Measurements from ENCODE around the gene ACSS1. TPM values are rescaled to one million over a fixed set of nuclear protein-coding genes. Genes with fewer than 3 reads are reported as not detected.

The ACSS1 gene
- total and polyA plus RNA-seq, 2 experiments from 2014 or later: 1.3 to 4.1 TPM

DNA sequence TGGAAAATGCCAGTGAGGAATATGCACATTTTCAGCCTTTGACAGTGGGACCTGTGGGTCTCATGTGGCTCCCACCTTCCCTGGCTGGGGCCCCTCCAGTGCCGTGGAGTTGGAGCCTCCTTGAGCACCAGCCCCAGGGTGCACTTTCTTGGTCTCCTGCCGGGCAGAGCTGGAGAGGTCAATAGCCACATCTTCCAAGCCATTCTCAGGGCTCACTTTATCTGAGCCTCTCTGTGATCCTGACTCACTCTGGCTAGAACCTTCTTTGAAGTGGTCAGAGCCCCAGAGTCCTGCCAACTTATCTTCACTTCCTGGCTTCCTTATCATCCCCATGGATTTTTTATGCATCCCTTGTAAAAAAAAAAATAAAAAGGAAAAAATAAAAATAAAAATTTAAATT is 18.3 kb upstream of the ACSS1 start:
- H3K36me3 Mint-ChIP-seq (ENCODE audit: low read depth): no peaks in the 10 kb centered on the region
- peaks cover 20% of the 10 kb centered on the region for H3K4me1 Mint-ChIP-seq
- peaks cover 4% of the 10 kb centered on the region; the same call in 1 of the 2 replicates for H3F3A ChIP-seq (replicated peaks; ENCODE audit: low read depth)
- H3K4me1 ChIP-seq (ENCODE audit: insufficient read depth): peaks cover 9% of the 10 kb centered on the region; the same call in 1 of the 2 replicates
- H3K27me3 Mint-ChIP-seq (ENCODE audit: insufficient read depth, low read depth, poor library complexity): peaks cover 48% of the 10 kb centered on the region
- H3K4me3 ChIP-seq: no peak overlapping the region
- ATAC-seq (no peak), DNase-seq (ENCODE audit: low spot score) (no peak)
- no peak overlapping the region for H3K4me3 Mint-ChIP-seq
- H3K4me2 ChIP-seq: no peak overlapping the region
- H3K27ac Mint-ChIP-seq: no peak overlapping the region
- H3K27ac ChIP-seq (ENCODE audit: low read depth): no peak overlapping the region
- H3K9me3 Mint-ChIP-seq: no peaks in the 10 kb centered on the region; the same call in 2 of the 3 replicates
- no peaks in the 10 kb centered on the region; the same call in 1 of the 2 replicates for H3K9me2 ChIP-seq (ENCODE audit: insufficient read depth)
- H3K27me3 ChIP-seq (ENCODE audit: insufficient read depth): peaks cover 57% of the 10 kb centered on the region
- no peak overlapping the region for H2AFZ ChIP-seq
- TF ChIP-seq ZNF462 (CRISPR knock-in tag; IDR thresholded peaks at IDR 0.05): no peak
- H3K36me3 ChIP-seq (ENCODE audit: insufficient read depth): no peaks in the 10 kb centered on the region
- no peaks in the 10 kb centered on the region for H4K20me1 ChIP-seq (replicated peaks; ENCODE audit: insufficient read depth)
- no peaks in the 10 kb centered on the region for H3K79me2 ChIP-seq (replicated peaks; ENCODE audit: insufficient read depth)

DNA sequence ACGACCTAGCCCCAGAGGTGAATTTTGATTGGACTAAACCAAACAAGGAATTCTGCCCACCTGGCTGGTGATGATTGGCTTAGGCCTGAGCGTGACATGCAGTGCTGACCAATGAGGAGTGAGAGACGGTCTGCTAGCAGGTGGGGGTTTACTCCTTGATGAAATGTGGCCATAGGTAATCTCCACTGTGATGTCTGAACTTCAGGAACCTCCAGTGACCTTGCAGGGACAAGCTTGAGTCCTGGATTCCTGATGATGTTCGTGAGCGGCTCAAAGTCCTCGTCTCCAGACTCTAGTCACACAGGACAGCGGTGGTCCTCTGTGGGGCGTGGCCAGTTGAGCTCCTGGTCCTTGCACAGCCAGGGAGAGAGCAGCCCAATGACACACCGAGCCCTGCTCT is 15.6 kb upstream of the ACSS1 start:
- DNase-seq (ENCODE audit: low spot score) (peak; percentile 38), ATAC-seq (no peak; the same call in 2 of the 3 replicates)
- no peaks in the 10 kb centered on the region for H4K20me1 ChIP-seq (replicated peaks; ENCODE audit: insufficient read depth)
- H3K79me2 ChIP-seq (replicated peaks; ENCODE audit: insufficient read depth): no peaks in the 10 kb centered on the region
- H3K4me1 ChIP-seq (ENCODE audit: insufficient read depth): peaks cover 9% of the 10 kb centered on the region; the same call in 1 of the 2 replicates
- H3K27ac ChIP-seq (ENCODE audit: low read depth): no peak overlapping the region
- H3F3A ChIP-seq (replicated peaks; ENCODE audit: low read depth): peaks cover 4% of the 10 kb centered on the region; the same call in 1 of the 2 replicates
- no peak overlapping the region for H3K4me2 ChIP-seq
- TF ChIP-seq, protein P1, sequence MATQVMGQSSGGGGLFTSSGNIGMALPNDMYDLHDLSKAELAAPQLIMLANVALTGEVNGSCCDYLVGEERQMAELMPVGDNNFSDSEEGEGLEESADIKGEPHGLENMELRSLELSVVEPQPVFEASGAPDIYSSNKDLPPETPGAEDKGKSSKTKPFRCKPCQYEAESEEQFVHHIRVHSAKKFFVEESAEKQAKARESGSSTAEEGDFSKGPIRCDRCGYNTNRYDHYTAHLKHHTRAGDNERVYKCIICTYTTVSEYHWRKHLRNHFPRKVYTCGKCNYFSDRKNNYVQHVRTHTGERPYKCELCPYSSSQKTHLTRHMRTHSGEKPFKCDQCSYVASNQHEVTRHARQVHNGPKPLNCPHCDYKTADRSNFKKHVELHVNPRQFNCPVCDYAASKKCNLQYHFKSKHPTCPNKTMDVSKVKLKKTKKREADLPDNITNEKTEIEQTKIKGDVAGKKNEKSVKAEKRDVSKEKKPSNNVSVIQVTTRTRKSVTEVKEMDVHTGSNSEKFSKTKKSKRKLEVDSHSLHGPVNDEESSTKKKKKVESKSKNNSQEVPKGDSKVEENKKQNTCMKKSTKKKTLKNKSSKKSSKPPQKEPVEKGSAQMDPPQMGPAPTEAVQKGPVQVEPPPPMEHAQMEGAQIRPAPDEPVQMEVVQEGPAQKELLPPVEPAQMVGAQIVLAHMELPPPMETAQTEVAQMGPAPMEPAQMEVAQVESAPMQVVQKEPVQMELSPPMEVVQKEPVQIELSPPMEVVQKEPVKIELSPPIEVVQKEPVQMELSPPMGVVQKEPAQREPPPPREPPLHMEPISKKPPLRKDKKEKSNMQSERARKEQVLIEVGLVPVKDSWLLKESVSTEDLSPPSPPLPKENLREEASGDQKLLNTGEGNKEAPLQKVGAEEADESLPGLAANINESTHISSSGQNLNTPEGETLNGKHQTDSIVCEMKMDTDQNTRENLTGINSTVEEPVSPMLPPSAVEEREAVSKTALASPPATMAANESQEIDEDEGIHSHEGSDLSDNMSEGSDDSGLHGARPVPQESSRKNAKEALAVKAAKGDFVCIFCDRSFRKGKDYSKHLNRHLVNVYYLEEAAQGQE (IDR thresholded peaks at IDR 0.05; ENCODE audit: unreplicated experiment): no peak
- H2AFZ ChIP-seq: peak overlapping the region; percentile 8; the same call in 1 of the 2 replicates
- Mint-ChIP-seq H3K4me3 (no peak overlapping the region), H3K9me3 (no peaks in the 10 kb centered on the region; the same call in 2 of the 3 replicates), H3K27ac (no peak overlapping the region), H3K4me1 (peaks cover 23% of the 10 kb centered on the region), H3K27me3 (ENCODE audit: insufficient read depth, low read depth, poor library complexity) (peaks cover 32% of the 10 kb centered on the region), H3K36me3 (ENCODE audit: low read depth) (no peaks in the 10 kb centered on the region)
- no peaks in the 10 kb centered on the region for H3K36me3 ChIP-seq (ENCODE audit: insufficient read depth)
- H3K4me3 ChIP-seq: no peak overlapping the region
- peaks cover 31% of the 10 kb centered on the region for H3K27me3 ChIP-seq (ENCODE audit: insufficient read depth)
- H3K9me2 ChIP-seq (ENCODE audit: insufficient read depth): no peaks in the 10 kb centered on the region; the same call in 1 of the 2 replicates
